NCI-H82 treated with DMSO at 0.1 percent for 48 hours (cell line): ENCODE results near the gene RSRP1.
"Not testable (repeated sequence)": the region's sequence is repeated elsewhere in the genome, so short reads cannot be mapped to it uniquely, and the experiment has no call there.

Experiments
- DNase-seq: peaks from one replicate; lab custom pipeline; 2025; ENCODE audit not compliant: unreplicated experiment; lab: John Stamatoyannopoulos, UW

RSRP1 gene

GRCh38 chr1:25247024-25247828, at the start of gene RSRP1:
Gene RSRP1, minus strand, starts transcription at chr1:25247454. Its CDS starts 491 bp downstream, at chr1:25246963.
- DNase-seq, result peak; percentile 95

- DNase-seq, result not testable (repeated sequence)
These were observed 49.2 kb upstream of the RSRP1 start for GRCh38 chr1:25296501-25296900.

- DNase-seq, result not testable (repeated sequence)
These were observed 47.9 kb upstream of the RSRP1 start for GRCh38 chr1:25294889-25295826.

- DNase-seq, result not testable (repeated sequence)
These were observed 46.2 kb upstream of the RSRP1 start for GRCh38 chr1:25293426-25293825.

GRCh38 chr1:25290043-25290442, 42.8 kb upstream of the RSRP1 start:
- not testable (repeated sequence) for DNase-seq

GRCh38 chr1:25288573-25289101, 41.4 kb upstream of the RSRP1 start:
- not testable (repeated sequence) for DNase-seq

- DNase-seq, result not testable (repeated sequence)
These were observed 39.9 kb upstream of the RSRP1 start for GRCh38 chr1:25287164-25287563.

- DNase-seq, result not testable (repeated sequence)
These were observed 38.6 kb upstream of the RSRP1 start for GRCh38 chr1:25285862-25286261.

GRCh38 chr1:25279693-25280111, 32.4 kb upstream of the RSRP1 start:
- DNase-seq, result not testable (repeated sequence)

- not testable (repeated sequence) for DNase-seq
These were observed 31.5 kb upstream of the RSRP1 start for GRCh38 chr1:25278790-25279189.

- DNase-seq, result not testable (repeated sequence)
These were observed 31.1 kb upstream of the RSRP1 start for GRCh38 chr1:25278358-25278757.

GRCh38 chr1:25277295-25277694, 30.0 kb upstream of the RSRP1 start:
- DNase-seq, result not testable (repeated sequence)

GRCh38 chr1:25275648-25276047, 28.4 kb upstream of the RSRP1 start:
- DNase-seq, result not testable (repeated sequence)

- not testable (repeated sequence) for DNase-seq
These were observed 25.0 kb upstream of the RSRP1 start, which contains the start of gene RHD for GRCh38 chr1:25272238-25272637. Gene RHD, plus strand, starts transcription at chr1:25272509. Its CDS starts 39 bp downstream, at chr1:25272548.

GRCh38 chr1:25268143-25268760, 21.0 kb upstream of the RSRP1 start:
- not testable (repeated sequence) for DNase-seq

GRCh38 chr1:25267288-25268142, 20.3 kb upstream of the RSRP1 start:
- DNase-seq, result not testable (repeated sequence)

GRCh38 chr1:25266554-25267287, 19.5 kb upstream of the RSRP1 start:
- DNase-seq, result not testable (repeated sequence)

- DNase-seq, result not testable (repeated sequence)
These were observed 13.1 kb upstream of the RSRP1 start for GRCh38 chr1:25260336-25260735.

- DNase-seq, result not testable (repeated sequence)
These were observed 12.6 kb upstream of the RSRP1 start for GRCh38 chr1:25259813-25260212.
